Breast epithelium (tissue), 3 donors: Measurements from ENCODE around the gene IP6K3.

Source experiments
- POLR2AphosphoS5 ChIP-seq, 3 donors: sonication (generic); formaldehyde crosslinking; IDR thresholded peaks; one replicate each; pipeline ENCODE4 v1.6.1; 2017; ENCODE audit warnings: antibody characterized with exemption in 3 of 3
- TF ChIP-seq, protein P1 (sequence below), 3 donors: fragments of 450-650 bp; IDR thresholded peaks; one replicate each; pipeline ENCODE4 v1.5.1; 2016 to 2017; ENCODE audit warnings: antibody characterized with exemption in 3 of 3, mild to moderate bottlenecking in 3 of 3, moderate library complexity in 3 of 3

DNA sequence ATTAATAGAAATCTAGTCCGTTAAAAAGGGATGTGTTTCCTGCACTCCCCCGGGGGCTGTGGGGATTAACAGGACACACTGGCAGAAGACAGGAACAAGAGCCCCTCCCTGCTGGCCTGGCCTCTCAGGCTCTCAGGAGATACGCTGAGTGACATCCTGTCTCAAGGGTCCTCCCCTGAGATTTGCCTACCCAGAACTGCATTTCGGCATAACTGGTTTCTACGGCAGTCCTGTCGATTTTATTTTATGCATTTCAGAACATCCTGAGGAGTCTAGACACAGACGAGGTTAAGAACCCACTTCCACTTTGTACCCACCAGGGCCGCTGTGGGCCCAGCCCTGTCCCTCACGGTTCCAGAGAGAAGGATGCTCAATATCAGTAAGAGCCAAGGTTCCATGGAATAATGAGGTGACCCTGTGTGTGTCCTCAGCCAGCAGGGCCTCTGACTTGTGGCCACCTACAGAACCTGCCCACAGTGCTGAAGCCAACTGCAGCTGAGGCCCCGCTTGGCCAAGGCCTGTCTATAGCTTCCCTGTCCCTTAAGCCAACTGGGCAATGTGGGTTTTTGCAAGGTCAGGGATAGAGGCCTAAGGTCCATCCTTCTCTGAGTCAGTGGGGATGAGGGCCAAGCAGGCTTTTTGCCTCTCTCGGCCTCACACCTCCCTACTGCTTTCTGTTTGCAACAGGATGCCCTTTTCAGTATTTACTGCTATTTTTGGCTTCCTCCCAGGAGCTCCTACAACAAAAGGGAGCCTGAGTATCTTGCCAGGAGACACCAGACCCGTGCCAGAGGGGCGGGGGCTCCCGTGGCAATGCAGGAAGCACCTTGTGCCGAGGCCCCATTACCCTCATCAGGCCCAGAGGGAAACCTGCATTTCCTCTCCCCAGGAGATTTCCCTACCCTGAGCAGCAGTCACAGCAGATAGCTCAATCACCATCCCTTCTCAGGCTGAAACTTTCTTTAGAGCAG, 49.9 kb downstream of the IP6K3 start:
- TF ChIP-seq, protein P1, sequence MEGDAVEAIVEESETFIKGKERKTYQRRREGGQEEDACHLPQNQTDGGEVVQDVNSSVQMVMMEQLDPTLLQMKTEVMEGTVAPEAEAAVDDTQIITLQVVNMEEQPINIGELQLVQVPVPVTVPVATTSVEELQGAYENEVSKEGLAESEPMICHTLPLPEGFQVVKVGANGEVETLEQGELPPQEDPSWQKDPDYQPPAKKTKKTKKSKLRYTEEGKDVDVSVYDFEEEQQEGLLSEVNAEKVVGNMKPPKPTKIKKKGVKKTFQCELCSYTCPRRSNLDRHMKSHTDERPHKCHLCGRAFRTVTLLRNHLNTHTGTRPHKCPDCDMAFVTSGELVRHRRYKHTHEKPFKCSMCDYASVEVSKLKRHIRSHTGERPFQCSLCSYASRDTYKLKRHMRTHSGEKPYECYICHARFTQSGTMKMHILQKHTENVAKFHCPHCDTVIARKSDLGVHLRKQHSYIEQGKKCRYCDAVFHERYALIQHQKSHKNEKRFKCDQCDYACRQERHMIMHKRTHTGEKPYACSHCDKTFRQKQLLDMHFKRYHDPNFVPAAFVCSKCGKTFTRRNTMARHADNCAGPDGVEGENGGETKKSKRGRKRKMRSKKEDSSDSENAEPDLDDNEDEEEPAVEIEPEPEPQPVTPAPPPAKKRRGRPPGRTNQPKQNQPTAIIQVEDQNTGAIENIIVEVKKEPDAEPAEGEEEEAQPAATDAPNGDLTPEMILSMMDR (IDR thresholded peaks at IDR 0.05): no peak
- TF ChIP-seq POLR2AphosphoS5 (IDR thresholded peaks at IDR 0.05): peak in 1 of 3 donors; percentile 37
